Measurements from ENCODE around the gene XIRP1.

DNA sequence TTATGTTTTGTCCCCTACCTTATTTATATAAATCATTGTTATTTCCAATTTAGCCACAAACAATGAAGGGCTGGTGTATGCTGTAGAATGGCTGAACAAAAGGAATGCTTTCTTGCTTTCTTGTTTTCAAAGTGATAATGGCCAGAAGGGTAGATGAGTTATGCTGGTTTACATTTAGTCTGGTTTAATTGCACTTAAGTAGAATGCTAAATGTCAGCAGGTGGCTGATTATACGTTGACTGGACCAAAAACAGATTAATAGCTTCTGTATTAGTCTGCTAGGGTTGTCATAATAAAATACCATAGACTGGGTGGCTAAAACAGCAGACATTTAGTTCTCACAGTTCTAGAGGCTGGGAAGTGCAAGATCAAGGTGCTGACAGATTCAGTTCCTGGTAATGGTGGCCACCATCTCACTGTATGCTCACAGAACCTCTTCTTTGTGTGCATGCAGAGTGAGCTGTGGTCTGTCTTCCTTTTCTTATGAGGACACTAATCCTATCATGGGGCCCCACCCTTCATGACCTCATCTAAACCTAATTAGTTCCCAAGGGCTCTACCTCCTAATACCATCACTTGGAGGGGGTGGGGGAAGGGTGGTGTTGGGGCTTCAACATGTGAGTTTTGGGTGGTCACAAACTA, 17.1 kb upstream of the XIRP1 start:
- TF ChIP-seq, protein P1, sequence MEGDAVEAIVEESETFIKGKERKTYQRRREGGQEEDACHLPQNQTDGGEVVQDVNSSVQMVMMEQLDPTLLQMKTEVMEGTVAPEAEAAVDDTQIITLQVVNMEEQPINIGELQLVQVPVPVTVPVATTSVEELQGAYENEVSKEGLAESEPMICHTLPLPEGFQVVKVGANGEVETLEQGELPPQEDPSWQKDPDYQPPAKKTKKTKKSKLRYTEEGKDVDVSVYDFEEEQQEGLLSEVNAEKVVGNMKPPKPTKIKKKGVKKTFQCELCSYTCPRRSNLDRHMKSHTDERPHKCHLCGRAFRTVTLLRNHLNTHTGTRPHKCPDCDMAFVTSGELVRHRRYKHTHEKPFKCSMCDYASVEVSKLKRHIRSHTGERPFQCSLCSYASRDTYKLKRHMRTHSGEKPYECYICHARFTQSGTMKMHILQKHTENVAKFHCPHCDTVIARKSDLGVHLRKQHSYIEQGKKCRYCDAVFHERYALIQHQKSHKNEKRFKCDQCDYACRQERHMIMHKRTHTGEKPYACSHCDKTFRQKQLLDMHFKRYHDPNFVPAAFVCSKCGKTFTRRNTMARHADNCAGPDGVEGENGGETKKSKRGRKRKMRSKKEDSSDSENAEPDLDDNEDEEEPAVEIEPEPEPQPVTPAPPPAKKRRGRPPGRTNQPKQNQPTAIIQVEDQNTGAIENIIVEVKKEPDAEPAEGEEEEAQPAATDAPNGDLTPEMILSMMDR (IDR thresholded peaks at IDR 0.05; ENCODE audit: low read length): no peak
- no peak for TF ChIP-seq EZH2 (optimal IDR thresholded peaks at IDR 0.05; ENCODE audit: low read depth, low read length)
- no peak for TF ChIP-seq EZH2phosphoT487 (IDR thresholded peaks at IDR 0.05; ENCODE audit: low read length)

Measured in MM.1S (cell line).